Effector CD8-positive, alpha-beta T cell (primary cell): Measurements from ENCODE around the gene PEMT.

Experiments
- DNase-seq: peaks from one replicate; lab custom pipeline; 2025; lab: John Stamatoyannopoulos, UW

PEMT gene

DNA sequence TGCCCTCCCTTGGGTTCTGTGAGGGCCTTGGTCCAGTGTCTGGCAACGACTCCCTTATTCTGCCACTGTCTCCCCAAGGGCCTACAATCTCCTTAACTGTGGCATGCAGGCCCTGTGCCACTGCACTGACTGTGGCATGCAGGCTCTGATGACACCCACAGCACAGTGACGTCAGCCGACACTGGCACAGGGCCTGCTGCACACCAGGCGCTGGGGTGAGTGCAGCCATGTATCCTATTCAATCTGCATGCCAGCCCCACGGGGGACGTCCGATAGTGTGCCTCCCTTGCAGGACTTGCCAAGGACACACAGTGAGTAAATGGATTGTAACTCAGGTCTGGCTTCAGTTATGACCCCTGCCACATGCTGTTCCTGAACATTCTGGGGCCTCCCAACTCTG, 55.6 kb downstream of the PEMT start:
- no peak for DNase-seq

DNA sequence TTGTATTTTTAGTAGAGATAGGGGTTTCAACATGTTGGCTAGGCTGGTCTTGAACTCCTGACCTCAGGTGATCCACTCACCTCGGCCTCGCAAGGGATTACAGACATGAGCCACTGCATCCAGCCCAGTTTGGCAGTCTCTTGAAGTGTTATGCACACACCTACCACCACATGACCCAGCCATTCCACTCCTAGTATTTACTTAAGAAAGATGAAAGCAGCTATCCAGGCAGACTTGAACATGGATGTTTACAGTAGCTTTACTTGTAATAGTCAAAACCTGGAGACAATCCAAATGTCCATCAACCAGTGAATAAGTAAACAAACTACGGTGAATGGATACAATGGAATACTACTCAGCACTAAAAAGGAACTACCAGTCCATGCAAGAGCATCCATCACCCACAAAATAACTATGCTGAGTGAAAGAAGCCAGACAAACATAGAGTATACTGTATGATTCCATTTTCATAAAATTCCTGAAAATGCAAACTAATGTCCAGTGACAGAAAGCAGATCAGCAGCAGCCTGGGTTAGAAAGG, 57.5 kb downstream of the PEMT start:
- no peak for DNase-seq

GRCh38 chr17:17532991-17533390, 58.5 kb downstream of the PEMT start:
- no peak for DNase-seq

- DNase-seq = no peak
Measured at GRCh38 chr17:17531156-17531555, 60.4 kb downstream of the PEMT start.

- DNase-seq = no peak
Measured at GRCh38 chr17:17528696-17529652, 62.5 kb downstream of the PEMT start.

DNA sequence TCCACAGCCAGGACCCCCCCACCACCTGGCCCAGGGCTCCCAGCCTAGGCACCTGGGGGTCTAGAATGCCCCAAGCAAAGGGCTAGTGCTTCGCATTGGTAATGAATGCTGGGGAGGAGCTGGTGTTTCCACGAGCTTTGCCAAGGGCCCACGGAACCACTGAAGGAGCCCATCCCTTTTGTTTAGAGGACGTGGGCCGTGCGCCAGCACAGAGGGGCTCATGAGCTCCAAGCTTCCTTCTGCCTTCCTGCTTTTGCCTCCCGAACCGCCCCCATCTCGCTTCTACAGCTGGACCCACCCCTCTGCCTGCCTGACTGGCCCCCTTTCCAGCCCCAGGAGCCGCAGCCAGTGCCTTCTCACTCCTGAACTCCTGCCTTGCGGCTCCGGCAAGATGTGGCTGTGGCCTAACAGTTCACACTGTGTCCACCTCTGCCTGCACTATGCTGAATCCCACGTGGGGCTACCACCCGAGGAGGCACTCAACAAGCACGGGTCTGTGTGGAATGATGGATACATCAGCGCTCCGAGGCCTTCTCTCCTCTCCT, 63.5 kb downstream of the PEMT start:
- no peak for DNase-seq

GRCh38 chr17:17527534-17527933, 64.0 kb downstream of the PEMT start:
- DNase-seq = no peak

DNA sequence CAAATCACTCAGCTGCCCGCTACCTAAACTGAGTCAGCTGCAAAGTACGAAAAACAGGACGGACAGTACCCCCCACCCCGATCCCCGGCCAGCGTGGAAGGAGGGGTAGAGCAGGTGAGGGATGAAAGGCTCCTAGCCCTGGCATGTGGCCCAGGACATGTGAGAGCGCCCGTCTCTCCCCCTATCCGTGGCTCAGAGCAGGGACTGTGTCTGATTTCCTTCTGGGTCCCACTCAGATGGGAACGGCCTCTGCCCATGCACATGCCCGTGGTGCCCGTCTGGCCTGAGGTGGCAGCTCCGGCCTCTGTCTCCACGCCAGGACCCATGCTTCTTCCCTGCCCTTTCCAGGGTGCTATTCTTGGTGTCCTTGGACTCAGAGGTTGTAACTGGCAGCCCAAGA, 65.1 kb downstream of the PEMT start:
- DNase-seq = no peak

DNA sequence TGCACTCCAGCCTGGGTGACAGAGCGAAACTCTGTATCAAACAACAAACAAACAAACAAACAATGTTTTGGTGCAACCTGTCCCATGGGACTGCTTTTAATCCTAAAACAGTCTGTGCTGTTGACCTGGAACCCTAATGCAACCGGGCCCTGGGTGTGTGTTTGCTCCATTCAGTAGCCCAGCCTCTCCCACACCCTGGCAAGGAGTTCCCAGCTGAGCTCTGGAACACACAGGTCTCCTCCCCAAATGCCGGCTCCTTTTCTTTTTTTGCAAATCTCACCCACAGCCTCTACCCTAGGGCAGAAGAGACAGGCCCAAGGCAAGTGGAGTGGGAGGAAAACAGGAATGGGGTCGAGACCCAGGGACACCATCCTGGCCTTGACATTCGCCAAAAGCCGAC, 65.6 kb downstream of the PEMT start:
- DNase-seq = no peak

DNA sequence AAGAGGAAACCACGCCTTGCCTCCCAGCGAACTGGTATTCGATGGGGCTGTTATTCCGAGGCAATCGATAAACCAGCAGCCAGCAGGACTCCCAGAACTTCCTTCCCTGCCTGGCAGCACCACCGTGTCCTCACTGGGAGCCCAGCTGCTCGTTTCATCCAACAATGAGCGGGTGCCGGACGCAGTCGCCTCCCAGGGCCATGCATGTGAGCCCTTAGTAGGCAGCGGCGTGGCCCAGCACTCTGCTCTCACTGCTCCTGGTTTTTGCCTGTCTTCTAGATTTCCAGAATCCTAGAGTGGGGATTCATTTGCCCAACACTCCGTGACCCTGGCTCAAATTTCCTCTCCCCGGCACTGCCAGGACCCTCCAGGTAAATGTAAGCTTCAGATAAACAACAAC, 66.2 kb downstream of the PEMT start:
- no peak for DNase-seq

DNA sequence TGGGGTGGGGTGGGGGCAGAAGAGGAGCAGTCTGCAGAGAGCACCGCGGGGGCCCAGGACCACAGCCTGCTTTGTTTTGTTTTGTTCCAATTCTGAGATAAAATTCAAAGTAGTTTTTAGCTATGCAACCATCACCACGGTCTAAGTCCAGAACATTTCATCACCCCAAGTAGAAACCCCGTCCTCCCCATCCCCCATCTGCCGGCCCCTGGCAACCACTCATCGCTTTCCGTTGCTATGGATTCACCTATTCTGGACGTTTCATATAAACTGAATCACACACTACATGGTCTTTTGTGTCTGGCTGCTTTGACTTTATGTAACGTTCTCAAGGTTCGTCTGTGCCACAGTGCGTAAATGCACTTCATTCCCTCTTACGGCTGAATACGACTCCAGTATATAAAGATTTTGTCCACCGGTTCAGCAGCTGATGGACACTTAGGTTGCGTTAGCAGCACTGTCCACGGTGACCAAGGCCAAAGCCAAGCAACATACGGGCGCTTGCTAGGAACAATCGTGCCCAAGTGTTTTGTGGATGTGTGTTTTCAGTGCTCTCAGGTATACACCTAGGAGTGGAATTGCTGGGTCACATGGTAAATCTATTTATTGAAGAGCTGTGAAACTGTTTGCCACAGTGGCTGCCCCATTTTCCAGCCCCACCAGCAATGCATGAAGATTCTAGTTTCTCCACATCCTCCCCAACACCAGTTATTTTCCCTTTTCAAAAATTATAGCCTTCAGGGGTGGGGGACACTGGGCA, 67.6 kb downstream of the PEMT start:
- no peak for DNase-seq

GRCh38 chr17:17523001-17523730, 68.3 kb downstream of the PEMT start:
- no peak for DNase-seq

GRCh38 chr17:17520599-17521232, 70.8 kb downstream of the PEMT start:
- no peak for DNase-seq

- no peak for DNase-seq
Measured at GRCh38 chr17:17519886-17520285, 71.6 kb downstream of the PEMT start.

DNA sequence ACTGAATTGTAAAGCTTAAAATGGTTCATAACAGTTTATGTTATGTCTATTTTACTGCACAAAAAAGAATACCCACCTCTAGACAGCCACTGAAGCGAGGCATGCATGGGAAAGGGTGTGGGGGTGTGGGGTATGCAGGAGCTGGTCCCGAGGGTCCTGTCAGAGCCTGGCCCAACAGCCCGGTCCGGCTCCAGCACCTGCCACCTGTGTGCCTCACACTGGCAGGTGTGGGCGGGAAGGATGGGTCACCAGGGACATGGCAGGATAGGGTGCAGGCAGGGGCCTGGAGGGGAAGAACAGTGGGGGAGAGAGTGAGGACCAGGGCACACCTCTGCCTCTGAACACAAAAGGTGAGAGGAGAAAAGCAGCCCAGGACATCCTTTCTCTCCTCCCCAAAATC, 72.6 kb downstream of the PEMT start:
- DNase-seq = no peak

DNA sequence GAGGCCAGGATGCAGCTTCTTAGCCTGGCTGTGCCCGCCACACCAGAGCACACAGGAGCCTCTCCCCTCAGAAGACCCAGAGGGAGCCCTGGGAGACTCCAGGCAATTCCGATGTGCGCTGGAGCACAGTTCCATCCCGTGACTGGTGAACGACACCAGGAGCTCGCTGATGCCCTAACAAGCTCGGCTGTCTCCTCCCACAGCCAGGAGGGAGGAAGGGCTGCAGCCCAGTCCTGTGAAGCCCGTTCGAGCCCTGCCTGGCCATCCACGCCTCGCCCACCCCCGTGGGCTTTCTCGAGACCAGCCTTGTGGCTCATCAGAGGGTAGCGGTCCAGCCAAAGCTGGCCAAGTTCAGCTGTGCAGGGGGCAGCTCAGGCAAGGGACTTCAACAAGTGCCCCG, 73.5 kb downstream of the PEMT start:
- no peak for DNase-seq

DNA sequence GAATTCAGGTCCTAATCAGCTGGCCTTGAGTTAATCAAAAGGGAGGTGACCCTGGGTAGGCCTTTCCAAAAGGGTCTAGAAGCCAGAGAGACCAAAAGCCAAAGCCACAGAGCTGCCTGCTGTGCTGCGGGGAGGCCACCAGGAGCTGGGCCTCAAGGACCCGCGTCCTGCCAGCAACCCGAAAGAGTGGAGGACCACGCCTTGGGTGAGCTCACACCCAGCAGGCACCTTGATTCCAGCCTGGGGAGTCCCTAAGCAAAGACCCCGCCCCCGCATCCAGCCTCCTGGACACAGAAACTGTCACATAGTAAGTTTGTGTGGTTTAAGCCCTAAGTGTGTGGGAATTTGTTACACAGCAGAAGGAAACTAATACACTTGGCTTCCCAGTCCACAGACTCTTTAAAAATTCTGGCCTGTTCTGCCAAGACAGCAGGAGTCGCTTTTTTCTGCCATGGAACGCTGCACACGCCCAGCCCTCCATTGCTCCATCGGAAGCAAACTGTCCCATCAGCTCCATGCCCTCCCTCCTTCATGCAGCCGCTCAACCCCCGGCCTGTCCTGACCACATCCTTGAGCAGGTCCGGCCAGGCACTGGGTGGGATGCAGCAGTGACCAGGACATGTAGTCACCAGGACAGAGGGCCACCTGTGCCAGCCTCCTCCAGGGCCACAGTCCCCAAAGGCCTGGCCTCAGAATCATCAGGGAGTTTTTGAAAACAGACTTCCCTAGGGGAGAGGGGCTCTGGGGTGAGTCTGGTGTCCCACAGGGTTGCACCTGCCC, 74.4 kb downstream of the PEMT start:
- DNase-seq = no peak

DNA sequence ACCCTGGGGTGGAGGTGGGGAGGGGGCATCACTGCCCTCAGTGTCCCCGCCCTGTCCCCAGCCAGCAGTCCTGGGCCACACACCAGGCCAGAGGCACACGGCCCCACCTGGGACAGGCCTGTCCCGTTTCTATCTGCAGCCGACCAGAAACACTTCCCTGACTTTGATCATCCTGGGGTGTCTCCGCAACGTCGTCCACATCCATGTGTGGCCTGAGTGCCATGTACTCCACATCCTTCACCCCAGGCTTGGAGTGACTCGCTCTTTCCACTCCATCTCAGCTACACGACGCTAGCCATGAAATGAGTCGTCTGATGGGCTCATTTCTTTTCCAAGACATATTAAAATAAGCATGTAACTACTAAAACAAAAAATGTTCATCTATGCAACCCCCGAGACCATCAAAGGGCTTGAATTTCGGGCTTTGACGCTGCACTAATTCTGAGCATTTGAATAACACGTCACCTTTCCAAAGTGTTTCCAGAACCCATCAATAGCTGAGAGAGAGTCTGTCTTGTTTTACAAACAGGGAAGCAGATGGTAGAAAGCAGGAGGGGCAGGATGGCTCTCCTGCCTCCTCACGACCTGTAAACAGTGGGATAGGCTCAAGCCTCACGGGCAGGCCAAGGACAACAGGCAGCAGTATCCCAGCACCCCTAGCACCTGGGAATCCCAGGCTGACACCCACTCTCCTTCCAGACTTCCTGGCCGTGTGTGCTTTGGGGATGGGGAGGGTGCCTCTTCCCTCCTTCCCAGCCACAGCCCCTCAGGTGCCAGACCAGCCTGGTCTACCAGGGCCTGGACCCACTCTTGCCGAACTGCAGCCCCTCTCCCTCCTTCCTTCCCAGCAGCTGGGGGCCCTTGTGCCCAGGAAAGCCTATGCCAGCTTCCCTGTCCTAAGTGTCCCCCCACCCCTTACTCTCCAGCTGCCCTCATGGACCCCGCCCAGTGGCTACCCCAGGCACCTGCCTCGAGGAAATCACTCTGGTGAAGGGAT, 75.3 kb downstream of the PEMT start:
- DNase-seq = no peak
